ENCODE results near the gene ULBP1.
"Not testable (repeated sequence)": the region's sequence is repeated elsewhere in the genome, so short reads cannot be mapped to it uniquely, and the experiment has no call there.

ULBP1 gene

DNA sequence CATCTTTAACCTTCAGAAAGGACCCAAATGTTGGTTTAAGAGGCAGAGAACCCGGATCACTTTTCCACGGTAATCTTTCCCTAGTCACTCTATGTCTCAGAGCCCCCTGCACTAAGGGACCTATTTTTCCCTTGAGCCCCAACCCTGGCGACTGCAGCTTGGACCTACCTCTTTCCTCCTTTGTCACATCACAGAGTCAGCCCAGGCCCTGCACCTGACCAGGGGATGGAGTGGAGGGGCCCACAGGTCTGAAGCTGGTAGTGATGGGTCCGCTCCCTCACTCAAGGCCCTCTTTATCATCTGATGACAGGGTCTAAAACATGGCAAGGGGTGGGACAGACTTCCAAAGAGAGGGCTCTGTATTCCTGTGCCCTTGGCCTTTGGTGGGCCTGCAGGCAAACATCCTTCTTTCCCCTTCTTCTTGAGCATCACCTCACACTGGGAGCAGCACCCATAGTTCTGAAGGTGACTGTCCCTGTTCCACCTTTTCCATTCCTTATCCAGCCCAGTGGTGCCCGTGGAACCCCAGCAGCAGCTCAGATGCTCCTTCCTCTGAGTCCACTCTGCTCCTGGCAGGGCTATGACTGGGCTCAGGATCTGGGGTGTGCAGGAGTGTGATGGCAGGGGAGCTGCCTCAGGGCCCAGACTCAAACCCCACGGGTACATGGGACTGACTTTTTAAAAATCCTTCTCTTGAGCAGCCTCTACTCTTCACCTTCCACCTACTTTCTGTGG lies 55.3 kb downstream of the ULBP1 start:
- TF ChIP-seq, protein P1, sequence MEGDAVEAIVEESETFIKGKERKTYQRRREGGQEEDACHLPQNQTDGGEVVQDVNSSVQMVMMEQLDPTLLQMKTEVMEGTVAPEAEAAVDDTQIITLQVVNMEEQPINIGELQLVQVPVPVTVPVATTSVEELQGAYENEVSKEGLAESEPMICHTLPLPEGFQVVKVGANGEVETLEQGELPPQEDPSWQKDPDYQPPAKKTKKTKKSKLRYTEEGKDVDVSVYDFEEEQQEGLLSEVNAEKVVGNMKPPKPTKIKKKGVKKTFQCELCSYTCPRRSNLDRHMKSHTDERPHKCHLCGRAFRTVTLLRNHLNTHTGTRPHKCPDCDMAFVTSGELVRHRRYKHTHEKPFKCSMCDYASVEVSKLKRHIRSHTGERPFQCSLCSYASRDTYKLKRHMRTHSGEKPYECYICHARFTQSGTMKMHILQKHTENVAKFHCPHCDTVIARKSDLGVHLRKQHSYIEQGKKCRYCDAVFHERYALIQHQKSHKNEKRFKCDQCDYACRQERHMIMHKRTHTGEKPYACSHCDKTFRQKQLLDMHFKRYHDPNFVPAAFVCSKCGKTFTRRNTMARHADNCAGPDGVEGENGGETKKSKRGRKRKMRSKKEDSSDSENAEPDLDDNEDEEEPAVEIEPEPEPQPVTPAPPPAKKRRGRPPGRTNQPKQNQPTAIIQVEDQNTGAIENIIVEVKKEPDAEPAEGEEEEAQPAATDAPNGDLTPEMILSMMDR (IDR thresholded peaks at IDR 0.05; ENCODE audit: low read depth, low read length), result no peak
- H3K4me3 ChIP-seq (replicated peaks in 1 of 2; ENCODE audit: low read depth in 2 of 2, low read length in 2 of 2), result no peak overlapping the region
- no peak for DNase-seq (ENCODE audit: low read depth in 2 of 2)

DNA sequence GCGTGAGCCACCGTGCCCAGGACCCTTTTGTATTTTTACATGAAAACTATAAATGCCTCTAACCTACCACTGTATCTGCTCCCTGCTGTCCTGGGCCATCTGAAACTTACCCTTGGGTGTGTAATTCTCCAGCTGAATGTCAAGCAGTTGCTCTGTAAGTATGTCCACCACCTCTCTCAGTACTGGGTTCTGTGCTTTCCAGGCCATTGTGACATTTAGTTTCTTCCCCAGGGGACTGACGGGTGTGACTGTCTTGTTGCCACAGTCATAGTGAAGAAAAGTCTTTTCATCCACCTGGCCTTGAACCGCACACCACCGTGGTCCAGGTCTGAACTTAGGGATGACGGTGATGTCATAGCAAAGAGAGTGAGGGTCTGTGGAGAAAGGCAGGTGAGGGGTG lies 58.1 kb downstream of the ULBP1 start:
- DNase-seq (ENCODE audit: low read depth in 2 of 2); H3K4me3 ChIP-seq (replicated peaks in 1 of 2; ENCODE audit: low read depth in 2 of 2, low read length in 2 of 2): not testable (repeated sequence)

All from cardiac fibroblast (primary cell).